Panc1 (cell line): Measurements from ENCODE around the gene ZNF526. TPM values are rescaled to one million over a fixed set of nuclear protein-coding genes. Genes with fewer than 3 reads are reported as not detected.
A peak's percentile ranks its signal among the peaks of the same experiment; 100 is the strongest.

Experiments used
- ATAC-seq: fragments of 200-7000 bp; cut with Tn5 transposase; 2 replicates; pipeline ENCODE4 v1.9.1; 2020; ENCODE audit warnings: mild to moderate bottlenecking, moderate library complexity
- BruUV-seq: library from RNA; stranded (reverse); fragments of 400-500 nt; replicated peaks from 2 replicates; lab custom pipeline; 2021; lab: Mats Ljungman, UMichigan
- CTCF ChIA-PET: fragments of 300-600 bp; sonication (Branson Sonifier 250); formaldehyde crosslinking; loops from one replicate; lab custom pipeline; 2022; ENCODE audit warnings: antibody characterized with exemption; lab: Charles Lee
- POLR2A ChIA-PET: fragments of 300-600 bp; sonication (Branson Sonifier 250); formaldehyde crosslinking; loops from one replicate; lab custom pipeline; 2022; ENCODE audit warnings: antibody characterized with exemption; lab: Charles Lee
- DNase-seq: peaks from one replicate; pipeline ENCODE4 v3.0.0-alpha.2; 2010; ENCODE audit warnings: low read depth, low spot score
- H3K27ac ChIP-seq: 2 replicates; pipeline ENCODE4 v1.5.1; 2011; ENCODE audit warnings: mild to moderate bottlenecking, low read length, inconsistent platforms
- H3K27me3 ChIP-seq: fragments of 200-500 bp; sonication (Bioruptor generic); 2 replicates; pipeline ENCODE4 v1.6.0; 2014; ENCODE audit warnings: low read length, inconsistent platforms; ENCODE audit not compliant: control insufficient read depth, insufficient read depth
- H3K36me3 ChIP-seq: fragments of 200-500 bp; sonication (Bioruptor generic); 2 replicates; pipeline ENCODE4 v1.5.1; 2014; ENCODE audit warnings: inconsistent platforms, mild to moderate bottlenecking, low read length, moderate library complexity; ENCODE audit not compliant: control insufficient read depth, insufficient read depth
- H3K4me1 ChIP-seq: 2 replicates; pipeline ENCODE4 v1.5.1; 2011; ENCODE audit warnings: inconsistent platforms, mild to moderate bottlenecking, low read length, moderate library complexity; ENCODE audit not compliant: control insufficient read depth, insufficient read depth
- H3K4me3 ChIP-seq, 2 experiments: 2 replicates each; pipeline ENCODE4 v1.5.1; 2011 to 2012; ENCODE audit warnings: low read depth in 2 of 2, low read length in 2 of 2, mild to moderate bottlenecking in 2 of 2, inconsistent platforms in 1 of 2, moderate library complexity in 1 of 2
- H3K9me3 ChIP-seq: fragments of 200-500 bp; sonication (Bioruptor generic); 2 replicates; pipeline ENCODE4 v1.5.1; 2014; ENCODE audit warnings: low read depth, mild to moderate bottlenecking, inconsistent platforms, low read length, moderate library complexity; ENCODE audit not compliant: control insufficient read depth, insufficient read depth
- POLR2AphosphoS5 ChIP-seq: IDR thresholded peaks from 2 replicates; pipeline ENCODE4 v1.6.1; 2012; ENCODE audit warnings: mild to moderate bottlenecking, low read depth, low read length, moderate library complexity
- SIN3A ChIP-seq: IDR thresholded peaks from 2 replicates; pipeline ENCODE4 v1.6.1; 2012; ENCODE audit warnings: low read depth, mild to moderate bottlenecking, low read length, moderate library complexity, borderline replicate concordance; ENCODE audit not compliant: insufficient read depth
- TCF7L2 ChIP-seq: IDR thresholded peaks from 2 replicates; pipeline ENCODE4 v1.6.1; 2011; ENCODE audit warnings: mild to moderate bottlenecking, low read depth, low read length, inconsistent platforms
- in situ Hi-C: cut with HindIII; loops from 2 replicates; pipeline ENCODE4 v1.10.0; 2016; ENCODE audit warnings: low sequenced_read_pairs, low pct_unique_long_range_greater_than_20kb
- intact Hi-C: fragments of 100-400 bp; cut with micrococcal nuclease; formaldehyde crosslinking; loops from one replicate; pipeline ENCODE4 v1.10.0; 2022; ENCODE audit not compliant: unreplicated experiment
- total RNA-seq: library from RNA; stranded (reverse); gene quantifications from one replicate; pipeline ENCODE4 v1.2.1, GENCODE V29; 2021; ENCODE audit not compliant: unreplicated experiment
- TF ChIP-seq, protein P1 (sequence below), 2 experiments: IDR thresholded peaks; 2 replicates each; pipeline ENCODE4 v1.6.1; 2011 to 2012; ENCODE audit warnings: low read depth in 2 of 2, control low read depth in 1 of 2, low read length in 1 of 2, mild to moderate bottlenecking in 1 of 2, moderate library complexity in 1 of 2; ENCODE audit not compliant: insufficient read depth in 1 of 2
- TF ChIP-seq, protein P2 (sequence below): fragments of 450-650 bp; IDR thresholded peaks from 2 replicates; pipeline ENCODE4 v1.5.1; 2017; ENCODE audit warnings: mild to moderate bottlenecking

The ZNF526 gene
- total RNA-seq, 1 experiment from 2014 or later: 10.5 TPM

DNA sequence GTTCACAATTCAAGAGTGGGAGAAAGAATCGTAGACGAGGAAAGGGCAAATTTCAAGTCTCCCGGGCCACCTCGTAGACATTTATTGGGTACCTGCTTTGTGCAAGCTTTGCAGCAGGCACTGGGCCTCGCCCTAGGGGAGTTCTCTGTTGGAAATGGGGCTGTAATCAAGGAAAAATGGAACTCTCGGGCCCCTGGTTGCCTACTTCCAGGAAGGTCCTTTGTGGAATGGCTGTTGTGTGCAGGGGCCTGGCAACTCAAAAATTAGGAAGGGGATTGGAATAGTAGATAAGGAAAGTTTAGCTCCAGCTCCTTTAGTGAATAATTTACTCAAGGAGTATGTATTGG is 612 bp downstream of the ZNF526 start:
- intact Hi-C loops: no loop called here

DNA sequence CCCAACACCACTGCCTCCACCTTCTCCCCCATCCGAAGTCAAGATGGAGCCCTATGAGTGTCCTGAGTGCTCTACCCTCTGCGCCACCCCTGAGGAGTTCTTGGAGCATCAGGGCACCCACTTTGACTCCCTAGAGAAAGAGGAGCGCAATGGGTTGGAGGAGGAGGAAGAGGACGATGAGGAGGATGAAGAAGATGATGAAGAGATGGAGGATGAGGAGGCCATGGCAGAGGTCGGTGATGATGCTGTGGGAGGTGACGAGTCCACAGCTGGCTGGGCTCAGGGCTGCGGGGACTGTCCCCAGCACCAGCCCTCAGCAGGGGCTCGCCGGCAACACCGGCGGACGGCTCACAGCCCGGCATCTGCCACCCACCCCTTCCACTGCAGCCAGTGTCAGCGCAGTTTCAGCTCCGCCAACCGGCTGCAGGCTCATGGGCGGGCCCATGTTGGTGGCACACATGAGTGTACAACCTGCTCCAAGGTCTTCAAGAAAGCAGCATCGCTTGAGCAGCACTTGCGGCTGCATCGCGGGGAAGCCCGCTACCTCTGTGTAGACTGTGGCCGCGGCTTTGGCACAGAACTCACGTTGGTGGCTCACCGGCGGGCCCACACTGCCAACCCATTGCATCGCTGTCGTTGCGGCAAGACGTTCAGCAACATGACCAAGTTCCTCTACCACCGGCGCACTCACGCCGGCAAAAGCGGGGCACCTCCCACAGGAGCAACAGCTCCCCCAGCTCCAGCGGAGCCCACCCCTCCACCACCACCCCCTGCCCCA is 5.0 kb downstream of the ZNF526 start:
- Histone ChIP-seq H3K27me3 (no peaks in the 10 kb centered on the region), H3K4me1 (peaks cover 8% of the 10 kb centered on the region; the same call in 1 of the 2 replicates), H3K9me3 (no peaks in the 10 kb centered on the region), H3K27ac (no peak overlapping the region), H3K4me3 (no peak overlapping the region), H3K36me3 (peaks cover 8% of the 10 kb centered on the region; the same call in 1 of the 2 replicates)
- ChIA-PET CTCF (no interaction called here), POLR2A (no interaction called here)
- TF ChIP-seq, protein P1, sequence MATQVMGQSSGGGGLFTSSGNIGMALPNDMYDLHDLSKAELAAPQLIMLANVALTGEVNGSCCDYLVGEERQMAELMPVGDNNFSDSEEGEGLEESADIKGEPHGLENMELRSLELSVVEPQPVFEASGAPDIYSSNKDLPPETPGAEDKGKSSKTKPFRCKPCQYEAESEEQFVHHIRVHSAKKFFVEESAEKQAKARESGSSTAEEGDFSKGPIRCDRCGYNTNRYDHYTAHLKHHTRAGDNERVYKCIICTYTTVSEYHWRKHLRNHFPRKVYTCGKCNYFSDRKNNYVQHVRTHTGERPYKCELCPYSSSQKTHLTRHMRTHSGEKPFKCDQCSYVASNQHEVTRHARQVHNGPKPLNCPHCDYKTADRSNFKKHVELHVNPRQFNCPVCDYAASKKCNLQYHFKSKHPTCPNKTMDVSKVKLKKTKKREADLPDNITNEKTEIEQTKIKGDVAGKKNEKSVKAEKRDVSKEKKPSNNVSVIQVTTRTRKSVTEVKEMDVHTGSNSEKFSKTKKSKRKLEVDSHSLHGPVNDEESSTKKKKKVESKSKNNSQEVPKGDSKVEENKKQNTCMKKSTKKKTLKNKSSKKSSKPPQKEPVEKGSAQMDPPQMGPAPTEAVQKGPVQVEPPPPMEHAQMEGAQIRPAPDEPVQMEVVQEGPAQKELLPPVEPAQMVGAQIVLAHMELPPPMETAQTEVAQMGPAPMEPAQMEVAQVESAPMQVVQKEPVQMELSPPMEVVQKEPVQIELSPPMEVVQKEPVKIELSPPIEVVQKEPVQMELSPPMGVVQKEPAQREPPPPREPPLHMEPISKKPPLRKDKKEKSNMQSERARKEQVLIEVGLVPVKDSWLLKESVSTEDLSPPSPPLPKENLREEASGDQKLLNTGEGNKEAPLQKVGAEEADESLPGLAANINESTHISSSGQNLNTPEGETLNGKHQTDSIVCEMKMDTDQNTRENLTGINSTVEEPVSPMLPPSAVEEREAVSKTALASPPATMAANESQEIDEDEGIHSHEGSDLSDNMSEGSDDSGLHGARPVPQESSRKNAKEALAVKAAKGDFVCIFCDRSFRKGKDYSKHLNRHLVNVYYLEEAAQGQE (IDR thresholded peaks at IDR 0.05; ENCODE audit: insufficient read depth in 1 of 2, low read depth in 2 of 2, low read length in 1 of 2): no peak
- TF ChIP-seq POLR2AphosphoS5: no peak
- no peak for TF ChIP-seq TCF7L2
- no peak for TF ChIP-seq SIN3A
- TF ChIP-seq, protein P2, sequence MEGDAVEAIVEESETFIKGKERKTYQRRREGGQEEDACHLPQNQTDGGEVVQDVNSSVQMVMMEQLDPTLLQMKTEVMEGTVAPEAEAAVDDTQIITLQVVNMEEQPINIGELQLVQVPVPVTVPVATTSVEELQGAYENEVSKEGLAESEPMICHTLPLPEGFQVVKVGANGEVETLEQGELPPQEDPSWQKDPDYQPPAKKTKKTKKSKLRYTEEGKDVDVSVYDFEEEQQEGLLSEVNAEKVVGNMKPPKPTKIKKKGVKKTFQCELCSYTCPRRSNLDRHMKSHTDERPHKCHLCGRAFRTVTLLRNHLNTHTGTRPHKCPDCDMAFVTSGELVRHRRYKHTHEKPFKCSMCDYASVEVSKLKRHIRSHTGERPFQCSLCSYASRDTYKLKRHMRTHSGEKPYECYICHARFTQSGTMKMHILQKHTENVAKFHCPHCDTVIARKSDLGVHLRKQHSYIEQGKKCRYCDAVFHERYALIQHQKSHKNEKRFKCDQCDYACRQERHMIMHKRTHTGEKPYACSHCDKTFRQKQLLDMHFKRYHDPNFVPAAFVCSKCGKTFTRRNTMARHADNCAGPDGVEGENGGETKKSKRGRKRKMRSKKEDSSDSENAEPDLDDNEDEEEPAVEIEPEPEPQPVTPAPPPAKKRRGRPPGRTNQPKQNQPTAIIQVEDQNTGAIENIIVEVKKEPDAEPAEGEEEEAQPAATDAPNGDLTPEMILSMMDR: no peak
- DNase-seq (no peak), ATAC-seq (no peak)
- no TSS peak for BruUV-seq
- intact Hi-C loops: no loop called here
- in situ Hi-C loops: no loop called here

More for the DNA sequence above, 612 bp downstream of the ZNF526 start:
- Histone ChIP-seq H3K27ac (peak overlapping the region; percentile 90), H3K36me3 (peaks cover 6% of the 10 kb centered on the region; the same call in 1 of the 2 replicates), H3K9me3 (no peaks in the 10 kb centered on the region), H3K27me3 (no peaks in the 10 kb centered on the region), H3K4me1 (peaks cover 8% of the 10 kb centered on the region; the same call in 1 of the 2 replicates), H3K4me3 (peak overlapping the region; percentile 76 to 94)
- BruUV-seq: no TSS peak
- DNase-seq (no peak), ATAC-seq (no peak)
- TF ChIP-seq, protein P2: no peak
- TF ChIP-seq TCF7L2 (no peak), SIN3A (no peak), POLR2AphosphoS5 (no peak)
- TF ChIP-seq, protein P1 (IDR thresholded peaks at IDR 0.05; ENCODE audit: insufficient read depth in 1 of 2, low read depth in 2 of 2, low read length in 1 of 2): no peak
- in situ Hi-C loops: no loop called here
- CTCF ChIA-PET: no interaction called here
- POLR2A ChIA-PET: no interaction called here
